DND-41 (cell line): Measurements from ENCODE around the gene DUSP23.

Source experiments
- EZH2 ChIP-seq: IDR thresholded peaks from 3 replicates; pipeline ENCODE4 v1.6.1; 2012; ENCODE audit warnings: borderline replicate concordance, low read depth, mild to moderate bottlenecking, moderate library complexity, low read length, inconsistent platforms; ENCODE audit not compliant: severe bottlenecking
- TF ChIP-seq, protein P1 (sequence below): IDR thresholded peaks from 2 replicates; pipeline ENCODE4 v1.5.1; 2012; ENCODE audit warnings: borderline replicate concordance, low read length, moderate library complexity, mild to moderate bottlenecking; ENCODE audit not compliant: poor library complexity, severe bottlenecking; ENCODE audit errors: extremely low read depth

DNA sequence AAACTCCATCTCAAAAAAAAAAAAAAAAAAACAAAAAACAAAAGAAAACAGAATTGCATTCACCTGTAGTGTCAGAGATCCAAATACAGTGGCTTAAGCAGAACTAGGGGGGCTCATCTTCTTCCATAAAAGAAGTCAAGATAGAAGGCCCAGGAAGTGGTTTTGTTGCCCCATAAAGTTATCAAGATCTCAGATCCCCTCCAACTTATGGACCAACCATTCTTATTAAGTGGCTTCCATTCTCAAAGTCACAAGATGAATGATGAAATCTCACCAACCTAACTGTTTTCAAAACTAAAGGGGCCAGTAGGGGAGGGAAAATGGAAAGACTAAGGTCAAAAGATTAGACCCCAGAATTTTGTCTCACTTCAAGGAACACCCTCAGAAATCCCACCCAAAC, 30.1 kb upstream of the DUSP23 start:
- TF ChIP-seq, protein P1, sequence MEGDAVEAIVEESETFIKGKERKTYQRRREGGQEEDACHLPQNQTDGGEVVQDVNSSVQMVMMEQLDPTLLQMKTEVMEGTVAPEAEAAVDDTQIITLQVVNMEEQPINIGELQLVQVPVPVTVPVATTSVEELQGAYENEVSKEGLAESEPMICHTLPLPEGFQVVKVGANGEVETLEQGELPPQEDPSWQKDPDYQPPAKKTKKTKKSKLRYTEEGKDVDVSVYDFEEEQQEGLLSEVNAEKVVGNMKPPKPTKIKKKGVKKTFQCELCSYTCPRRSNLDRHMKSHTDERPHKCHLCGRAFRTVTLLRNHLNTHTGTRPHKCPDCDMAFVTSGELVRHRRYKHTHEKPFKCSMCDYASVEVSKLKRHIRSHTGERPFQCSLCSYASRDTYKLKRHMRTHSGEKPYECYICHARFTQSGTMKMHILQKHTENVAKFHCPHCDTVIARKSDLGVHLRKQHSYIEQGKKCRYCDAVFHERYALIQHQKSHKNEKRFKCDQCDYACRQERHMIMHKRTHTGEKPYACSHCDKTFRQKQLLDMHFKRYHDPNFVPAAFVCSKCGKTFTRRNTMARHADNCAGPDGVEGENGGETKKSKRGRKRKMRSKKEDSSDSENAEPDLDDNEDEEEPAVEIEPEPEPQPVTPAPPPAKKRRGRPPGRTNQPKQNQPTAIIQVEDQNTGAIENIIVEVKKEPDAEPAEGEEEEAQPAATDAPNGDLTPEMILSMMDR, result no peak
- no peak for TF ChIP-seq EZH2
